ENCODE data around the gene SUSD1. TPM values are rescaled to one million over a fixed set of nuclear protein-coding genes. Genes with fewer than 3 reads are reported as not detected.

Gene SUSD1
- total and polyA plus RNA-seq, 2 of the 13 experiments (the other 11 are each of a cell fraction or from before 2014, with no cell fraction given): 25.9 to 32.3 TPM

- TF ChIP-seq ZNF318 (CRISPR knock-in tag; IDR thresholded peaks at IDR 0.05) (0 out of 2 replicates have a peak, but pooled peaks have one; percentile 53), ZNF343 (CRISPR knock-in tag; IDR thresholded peaks at IDR 0.05) (peak; percentile 63; the same call in 1 of the 2 replicates), BHLHE40 (IDR thresholded peaks at IDR 0.05; ENCODE audit: low read length) (peak; percentile 41; the same call in 1 of the 2 replicates), PRMT3 (CRISPR knock-in tag; IDR thresholded peaks at IDR 0.05; ENCODE audit: borderline replicate concordance, low read depth) (no peak), PPARG (CRISPR knock-in tag; conservative IDR thresholded peaks at IDR 0.05) (peak; percentile 81), NFYC (CRISPR knock-in tag; IDR thresholded peaks at IDR 0.05) (peak; percentile 28; the same call in 1 of the 2 replicates), SNAI1 (CRISPR knock-in tag; IDR thresholded peaks at IDR 0.05; ENCODE audit: borderline replicate concordance) (no peak), KAT8 (CRISPR knock-in tag; IDR thresholded peaks at IDR 0.05) (peak; percentile 83), NONO (IDR thresholded peaks at IDR 0.05) (no peak), NONO (CRISPR knock-in tag; conservative IDR thresholded peaks at IDR 0.05) (peak; percentile 78), SNAPC2 (CRISPR knock-in tag; IDR thresholded peaks at IDR 0.05) (peak; percentile 70; the same call in 1 of the 2 replicates), TFAP4 (IDR thresholded peaks at IDR 0.05; ENCODE audit: borderline replicate concordance, low read depth) (peak; percentile 97), NFYB (CRISPR knock-in tag; IDR thresholded peaks at IDR 0.05) (no peak), ATF2 (CRISPR knock-in tag; IDR thresholded peaks at IDR 0.05) (peak; percentile 74; the same call in 1 of the 2 replicates), SMYD3 (CRISPR knock-in tag; IDR thresholded peaks at IDR 0.05) (peak; percentile 62; the same call in 1 of the 2 replicates), SMAD3 (CRISPR knock-in tag; IDR thresholded peaks at IDR 0.05) (peak; percentile 85), HNF4G (IDR thresholded peaks at IDR 0.05; ENCODE audit: borderline replicate concordance, low read depth, low read length) (no peak), HNF4G (CRISPR knock-in tag; IDR thresholded peaks at IDR 0.05; ENCODE audit: borderline replicate concordance, low read depth) (no peak; the same call in 1 of the 2 replicates), MAZ (IDR thresholded peaks at IDR 0.05; ENCODE audit: borderline replicate concordance, low read depth, low read length) (no peak), MAZ (CRISPR knock-in tag; IDR thresholded peaks at IDR 0.05; ENCODE audit: low read depth) (peak; percentile 63)
Observed at GRCh38 chr9:112119225-112120029, 55.7 kb downstream of the SUSD1 start (continued).

Measured in HepG2 (cell line).